ENCODE measurements around the gene FBLN5.

FBLN5 gene

GRCh38 chr14:91947475-91948184, at the start of gene FBLN5:
FBLN5 (minus strand) TSS chr14:91947694; CDS start chr14:91947229, 465 bp downstream.
- intact Hi-C loops (cut with micrococcal nuclease): no loop called here
- H3K27me3 Mint-ChIP-seq: peaks cover 29% of the 10 kb centered on the region

GRCh38 chr14:91996948-91997371, 49.5 kb upstream of the FBLN5 start:
- no peak overlapping the region for H3K4me3 Mint-ChIP-seq
- H3K4me1 Mint-ChIP-seq (ENCODE audit: low read depth): peaks cover 13% of the 10 kb centered on the region
- H3K27me3 Mint-ChIP-seq: no peaks in the 10 kb centered on the region
- intact Hi-C loops (cut with micrococcal nuclease): loop anchor here (5.0 to 10.0 kb wide), 2 partner anchors 345 to 522 kb away; no protein-coding TSS in a partner anchor
- H3K9me3 Mint-ChIP-seq: no peaks in the 10 kb centered on the region
- H3K27ac Mint-ChIP-seq: no peak overlapping the region
- peaks cover 72% of the 10 kb centered on the region for H3K36me3 Mint-ChIP-seq (ENCODE audit: low read depth)

More at GRCh38 chr14:91947475-91948184, at the start of gene FBLN5:
- H3K36me3 Mint-ChIP-seq (ENCODE audit: low read depth): no peaks in the 10 kb centered on the region
- peaks cover 19% of the 10 kb centered on the region for H3K4me1 Mint-ChIP-seq (ENCODE audit: low read depth)
- H3K4me3 Mint-ChIP-seq: peak within 1 kb of the TSS; percentile 80
- H3K27ac Mint-ChIP-seq: no peak within 1 kb of the TSS
- H3K9me3 Mint-ChIP-seq: no peaks in the 10 kb centered on the region

GRCh38 chr14:91987192-91987591, 39.7 kb upstream of the FBLN5 start:
- Mint-ChIP-seq H3K9me3 (no peaks in the 10 kb centered on the region), H3K4me3 (no peak overlapping the region), H3K27ac (no peak overlapping the region), H3K27me3 (no peaks in the 10 kb centered on the region), H3K36me3 (ENCODE audit: low read depth) (peaks cover 62% of the 10 kb centered on the region), H3K4me1 (ENCODE audit: low read depth) (peaks cover 14% of the 10 kb centered on the region)
- intact Hi-C loops (cut with micrococcal nuclease): no loop called here

GRCh38 chr14:91985521-91986255, 38.2 kb upstream of the FBLN5 start:
- no peaks in the 10 kb centered on the region for H3K9me3 Mint-ChIP-seq
- intact Hi-C loops (cut with micrococcal nuclease): no loop called here
- peaks cover 14% of the 10 kb centered on the region for H3K4me1 Mint-ChIP-seq (ENCODE audit: low read depth)
- no peak overlapping the region for H3K27ac Mint-ChIP-seq
- H3K27me3 Mint-ChIP-seq: no peaks in the 10 kb centered on the region
- no peak overlapping the region for H3K4me3 Mint-ChIP-seq
- peaks cover 62% of the 10 kb centered on the region for H3K36me3 Mint-ChIP-seq (ENCODE audit: low read depth)

- intact Hi-C loops (cut with micrococcal nuclease): no loop called here
- no peak overlapping the region for H3K4me3 Mint-ChIP-seq
- H3K27me3 Mint-ChIP-seq: no peaks in the 10 kb centered on the region
- H3K36me3 Mint-ChIP-seq (ENCODE audit: low read depth): peaks cover 62% of the 10 kb centered on the region
- H3K4me1 Mint-ChIP-seq (ENCODE audit: low read depth): peaks cover 19% of the 10 kb centered on the region
- no peak overlapping the region for H3K27ac Mint-ChIP-seq
- H3K9me3 Mint-ChIP-seq: no peaks in the 10 kb centered on the region
These were observed 37.5 kb upstream of the FBLN5 start for GRCh38 chr14:91985008-91985407.

GRCh38 chr14:91983588-91983987, 36.1 kb upstream of the FBLN5 start:
- Mint-ChIP-seq H3K4me1 (ENCODE audit: low read depth) (peaks cover 26% of the 10 kb centered on the region), H3K27me3 (no peaks in the 10 kb centered on the region), H3K27ac (no peak overlapping the region), H3K9me3 (no peaks in the 10 kb centered on the region), H3K36me3 (ENCODE audit: low read depth) (peaks cover 61% of the 10 kb centered on the region), H3K4me3 (no peak overlapping the region)
- intact Hi-C loops (cut with micrococcal nuclease): no loop called here

GRCh38 chr14:91980157-91980556, 32.7 kb upstream of the FBLN5 start:
- Mint-ChIP-seq H3K4me3 (no peak overlapping the region), H3K4me1 (ENCODE audit: low read depth) (peaks cover 22% of the 10 kb centered on the region), H3K27ac (peak overlapping the region; percentile 50), H3K36me3 (ENCODE audit: low read depth) (peaks cover 55% of the 10 kb centered on the region), H3K9me3 (no peaks in the 10 kb centered on the region), H3K27me3 (no peaks in the 10 kb centered on the region)
- intact Hi-C loops (cut with micrococcal nuclease): no loop called here

GRCh38 chr14:91977884-91978283, 30.4 kb upstream of the FBLN5 start:
- Mint-ChIP-seq H3K9me3 (no peaks in the 10 kb centered on the region), H3K4me3 (no peak overlapping the region), H3K27ac (no peak overlapping the region), H3K27me3 (no peaks in the 10 kb centered on the region), H3K36me3 (ENCODE audit: low read depth) (peaks cover 55% of the 10 kb centered on the region), H3K4me1 (ENCODE audit: low read depth) (peaks cover 18% of the 10 kb centered on the region)
- intact Hi-C loops (cut with micrococcal nuclease): no loop called here

GRCh38 chr14:91975763-91976162, 28.3 kb upstream of the FBLN5 start:
- Mint-ChIP-seq H3K4me3 (no peak overlapping the region), H3K36me3 (ENCODE audit: low read depth) (peaks cover 52% of the 10 kb centered on the region), H3K4me1 (ENCODE audit: low read depth) (peaks cover 16% of the 10 kb centered on the region), H3K27ac (no peak overlapping the region), H3K9me3 (no peaks in the 10 kb centered on the region), H3K27me3 (no peaks in the 10 kb centered on the region)
- intact Hi-C loops (cut with micrococcal nuclease): no loop called here

GRCh38 chr14:91971188-91971778, 23.8 kb upstream of the FBLN5 start:
- Mint-ChIP-seq H3K27ac (no peak overlapping the region), H3K4me3 (no peak overlapping the region), H3K9me3 (no peaks in the 10 kb centered on the region), H3K27me3 (no peaks in the 10 kb centered on the region), H3K36me3 (ENCODE audit: low read depth) (peaks cover 59% of the 10 kb centered on the region), H3K4me1 (ENCODE audit: low read depth) (no peaks in the 10 kb centered on the region)
- intact Hi-C loops (cut with micrococcal nuclease): no loop called here

- intact Hi-C loops (cut with micrococcal nuclease): no loop called here
- no peak overlapping the region for H3K4me3 Mint-ChIP-seq
- no peaks in the 10 kb centered on the region for H3K9me3 Mint-ChIP-seq
- H3K36me3 Mint-ChIP-seq (ENCODE audit: low read depth): peaks cover 40% of the 10 kb centered on the region
- H3K4me1 Mint-ChIP-seq (ENCODE audit: low read depth): no peaks in the 10 kb centered on the region
- no peak overlapping the region for H3K27ac Mint-ChIP-seq
- no peaks in the 10 kb centered on the region for H3K27me3 Mint-ChIP-seq
These were observed 20.8 kb upstream of the FBLN5 start for GRCh38 chr14:91968280-91968679.

GRCh38 chr14:91964724-91965123, 17.2 kb upstream of the FBLN5 start:
- Mint-ChIP-seq H3K4me1 (ENCODE audit: low read depth) (no peaks in the 10 kb centered on the region), H3K9me3 (no peaks in the 10 kb centered on the region), H3K36me3 (ENCODE audit: low read depth) (peaks cover 22% of the 10 kb centered on the region), H3K27me3 (peaks cover 2% of the 10 kb centered on the region), H3K4me3 (no peak overlapping the region), H3K27ac (no peak overlapping the region)
- intact Hi-C loops (cut with micrococcal nuclease): no loop called here

- no peak overlapping the region for H3K27ac Mint-ChIP-seq
- H3K27me3 Mint-ChIP-seq: peaks cover 2% of the 10 kb centered on the region
- H3K9me3 Mint-ChIP-seq: no peaks in the 10 kb centered on the region
- no peaks in the 10 kb centered on the region for H3K4me1 Mint-ChIP-seq (ENCODE audit: low read depth)
- H3K36me3 Mint-ChIP-seq (ENCODE audit: low read depth): peaks cover 15% of the 10 kb centered on the region
- no peak overlapping the region for H3K4me3 Mint-ChIP-seq
- intact Hi-C loops (cut with micrococcal nuclease): no loop called here
These were observed 16.5 kb upstream of the FBLN5 start for GRCh38 chr14:91964011-91964410.

- intact Hi-C loops (cut with micrococcal nuclease): no loop called here
- H3K4me3 Mint-ChIP-seq: no peak overlapping the region
- no peaks in the 10 kb centered on the region for H3K4me1 Mint-ChIP-seq (ENCODE audit: low read depth)
- peaks cover 2% of the 10 kb centered on the region for H3K27me3 Mint-ChIP-seq
- H3K36me3 Mint-ChIP-seq (ENCODE audit: low read depth): peaks cover 9% of the 10 kb centered on the region
- no peaks in the 10 kb centered on the region for H3K9me3 Mint-ChIP-seq
- H3K27ac Mint-ChIP-seq: no peak overlapping the region
These were observed 16.0 kb upstream of the FBLN5 start for GRCh38 chr14:91963465-91963864.
